ENCODE results near the gene WDR87.
"Not testable (repeated sequence)": the region's sequence is repeated elsewhere in the genome, so short reads cannot be mapped to it uniquely, and the experiment has no call there.

The WDR87 gene

DNA sequence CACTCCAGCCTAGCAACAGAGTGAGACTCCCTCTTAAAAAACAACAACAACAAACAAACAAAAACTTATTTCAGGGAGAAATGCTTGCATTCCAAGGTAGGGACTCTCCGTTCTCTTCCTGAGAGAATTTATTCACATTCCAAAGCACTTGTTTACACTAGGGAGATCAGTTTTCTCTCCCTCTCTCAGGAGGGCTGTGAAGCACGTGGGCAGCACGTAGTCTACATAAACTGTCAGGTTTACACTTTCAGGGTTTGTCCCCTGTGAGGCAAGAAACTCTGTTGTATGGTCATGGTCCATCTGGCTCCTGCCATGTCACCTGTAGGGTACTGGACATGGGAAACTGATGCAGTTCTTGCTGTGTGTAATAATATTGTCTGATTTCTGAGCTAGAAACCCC, 31.6 kb downstream of the WDR87 start:
- DNase-seq = no peak

GRCh38 chr19:37872383-37872782, 34.0 kb downstream of the WDR87 start:
- no peak for DNase-seq

- DNase-seq = no peak
Measured at GRCh38 chr19:37869766-37870340, 36.5 kb downstream of the WDR87 start.

DNA sequence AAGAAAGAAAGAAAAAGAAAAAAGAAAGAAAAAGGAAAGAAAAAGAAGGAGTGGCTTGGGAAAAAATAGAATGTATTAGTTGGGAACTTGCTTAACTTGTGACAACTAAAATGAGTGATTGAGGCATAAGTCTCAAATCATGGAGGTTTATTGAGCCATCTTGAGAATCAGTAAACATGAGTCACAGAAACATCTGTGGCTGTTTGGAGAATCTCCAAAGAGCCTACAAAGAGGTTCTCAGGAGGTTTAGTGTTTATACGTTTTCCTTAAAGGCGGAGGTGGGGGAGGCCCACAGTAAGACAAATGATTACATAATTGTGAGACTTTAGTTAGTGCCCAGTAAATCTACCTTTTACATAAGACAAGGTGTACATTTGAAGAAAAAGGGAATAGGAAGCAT, 38.6 kb downstream of the WDR87 start:
- DNase-seq = no peak

DNA sequence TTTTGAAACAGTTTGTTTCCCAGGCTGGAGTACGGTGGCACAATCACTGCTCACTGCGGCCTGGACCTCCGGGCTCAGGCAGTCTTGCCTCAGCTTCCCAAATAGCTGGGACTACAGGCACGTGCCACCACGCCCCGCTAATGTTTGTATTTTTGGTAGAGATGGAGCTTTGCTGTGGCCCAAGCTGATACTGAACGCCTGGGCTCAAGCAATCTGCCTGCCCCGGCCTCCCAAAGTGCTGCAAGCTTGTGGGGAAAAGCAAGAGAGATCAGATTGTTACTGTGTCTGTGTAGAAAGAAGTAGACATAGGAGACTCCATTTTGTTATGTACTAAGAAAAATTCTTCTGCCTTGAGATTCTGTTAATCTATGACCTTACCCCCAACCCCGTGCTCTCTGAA, 40.5 kb downstream of the WDR87 start:
- DNase-seq = not testable (repeated sequence)

GRCh38 chr19:37864501-37864900, 41.9 kb downstream of the WDR87 start:
- no peak for DNase-seq

- DNase-seq = no peak
Measured at GRCh38 chr19:37855098-37855497, 51.3 kb downstream of the WDR87 start.

- DNase-seq = no peak
Measured at GRCh38 chr19:37845932-37846331, 60.5 kb downstream of the WDR87 start.

Data from COR-L47 (cell line).